Spleen (tissue), 11 donors: ENCODE data around the gene MICU1. TPM values are rescaled to one million over a fixed set of nuclear protein-coding genes. Genes with fewer than 3 reads are reported as not detected.
"Not testable (repeated sequence)": the region's sequence is repeated elsewhere in the genome, so short reads cannot be mapped to it uniquely, and the experiment has no call there.

Experiments used
- DNase-seq: peaks from one replicate; pipeline ENCODE4 v3.0.0-alpha.2; 2020
- H3K27ac ChIP-seq, 8 donors: fragments of 200-600 bp; sonication (generic) in 7 of 8; 1 replicate in 4 of 8; 2 replicates in 4 of 8; pipeline versions ENCODE4 v1.5.0 to v1.8.0; 2016 to 2021; ENCODE audit warnings: inconsistent platforms in 4 of 8, mild to moderate bottlenecking in 4 of 8, moderate library complexity in 1 of 8
- H3K27me3 ChIP-seq, 7 donors: fragments of 200-600 bp; sonication (generic) in 6 of 7; replicated peaks in 1 of 7; 1 replicate in 4 of 7; 2 replicates in 3 of 7; pipeline versions ENCODE4 v1.5.0 to v1.8.0; 2016 to 2021; ENCODE audit warnings: inconsistent platforms in 3 of 7, mild to moderate bottlenecking in 1 of 7
- H3K36me3 ChIP-seq, 6 donors: fragments of 200-600 bp; sonication (generic) in 5 of 6; 1 replicate in 4 of 6; 2 replicates in 2 of 6; pipeline versions ENCODE4 v1.5.0 to v1.8.0; 2016 to 2021; ENCODE audit warnings: inconsistent platforms in 2 of 6
- H3K4me1 ChIP-seq, 6 donors: fragments of 200-600 bp; sonication (generic) in 5 of 6; 1 replicate in 3 of 6; 2 replicates in 3 of 6; pipeline versions ENCODE4 v1.5.0 to v1.8.0; 2016 to 2021; ENCODE audit warnings: inconsistent platforms in 3 of 6
- H3K4me3 ChIP-seq, 8 donors: fragments of 200-600 bp; sonication (generic) in 7 of 8; 1 replicate in 4 of 8; 2 replicates in 4 of 8; pipeline versions ENCODE4 v1.5.0 to v1.8.0; 2016 to 2021; ENCODE audit warnings: inconsistent platforms in 4 of 8, mild to moderate bottlenecking in 4 of 8, moderate library complexity in 2 of 8
- H3K9me3 ChIP-seq, 8 donors: fragments of 200-600 bp; sonication (generic) in 7 of 8; 1 replicate in 4 of 8; 2 replicates in 4 of 8; pipeline versions ENCODE4 v1.5.0 to v1.8.0; 2016 to 2021; ENCODE audit warnings: inconsistent platforms in 4 of 8
- CTCF ChIP-seq, 11 experiments: fragments of 200-600 bp in 7 of 11; fragments of 450-650 bp in 4 of 11; sonication (generic) in 4 of 11; IDR thresholded peaks in 8 of 11; conservative IDR thresholded peaks in 3 of 11; 1 replicate in 7 of 11; 2 replicates in 4 of 11; pipeline versions ENCODE4 v1.4.0 to v1.8.0; 2016 to 2021; ENCODE audit warnings: antibody characterized with exemption in 11 of 11, inconsistent platforms in 4 of 11, mild to moderate bottlenecking in 1 of 11
- POLR2A ChIP-seq, 3 donors: fragments of 450-650 bp; IDR thresholded peaks; one replicate each; pipeline ENCODE4 v1.5.1; 2017; ENCODE audit warnings: antibody characterized with exemption in 3 of 3, mild to moderate bottlenecking in 1 of 3
- POLR2AphosphoS5 ChIP-seq, 3 donors: sonication (generic); formaldehyde crosslinking; IDR thresholded peaks; one replicate each; pipeline ENCODE4 v1.5.1; 2017; ENCODE audit warnings: antibody characterized with exemption in 3 of 3
- WGBS, 5 donors: extraction: QIAGEN DNeasy Blood & Tissue Kit in 3 of 5; methylation state at CpG; one replicate each; pipeline versions ENCODE4 v1.1.5 to v1.1.7; 2013 to 2018; 5-methylcytosine and 5-hydroxymethylcytosine counted together
- intact Hi-C: fragments of 100-400 bp; cut with DNase I; formaldehyde crosslinking; loops from one replicate; pipeline ENCODE4 v1.15.0; 2023; ENCODE audit warnings: low total_unique reads
- polyA plus RNA-seq, 3 donors: library from polyadenylated mRNA; stranded (reverse); fragments of 200-250 nt; gene quantifications; one replicate each; pipeline ENCODE4 v1.2.1, GENCODE V29; 2013
- total RNA-seq, 7 donors: library from RNA; depleted of rRNA in 3 of 7; stranded (reverse); fragments of >200 nt in 3 of 7; fragmentation: NEBNext Ultra II Directional in 4 of 7; extraction: Animal tissue kit (Norgen Biotek cat#: 25700) in 4 of 7; gene quantifications; one replicate each; pipeline versions ENCODE4 v1.1.0 to v1.2.1, GENCODE V29; 2016 to 2021
- donor health status: healthy with polysubstance abuse.
- donor health status: DM: no; HTN: no; CAD: no; lungs with moderate emphysema.
- donor health status: DM: no; HTN: no; CAD: no.
- donor health status: Bipolar disorder and iron deficiency.
- donor health status: healthy.
- donor health status: DM: no; HTN: no; CAD: no.
- donor health status: DM: yes; HTN: yes; CAD: no.

Gene MICU1
- total and polyA plus RNA-seq, 10 donors, result 16.4 to 58.4 (median 46.5) TPM

- intact Hi-C loops, result no loop called here
- Histone ChIP-seq H3K27ac (no peak overlapping the region), H3K4me1 (peaks cover 0 to 6% (median under 1%) of the 10 kb centered on the region in 6 donors), H3K9me3 (peaks cover 3 to 28% (median 23%) of the 10 kb centered on the region in 8 donors), H3K27me3 (no peaks in the 10 kb centered on the region), H3K4me3 (no peak overlapping the region), H3K36me3 (peaks cover 0 to 94% (median 35%) of the 10 kb centered on the region in 6 donors)
- WGBS, 5 donors, result 85 to 94% (median 86%) methylated on average over 1 of the region's 1 CpG
- TF ChIP-seq POLR2AphosphoS5 (IDR thresholded peaks at IDR 0.05), result no peak
- TF ChIP-seq CTCF (IDR thresholded peaks at IDR 0.05 in 8 of 11, conservative IDR thresholded peaks at IDR 0.05 in 3 of 11), result no peak
- no peak for TF ChIP-seq POLR2A (IDR thresholded peaks at IDR 0.05)
- DNase-seq, result no peak
Measured at GRCh38 chr10:72545546-72545945, 80.3 kb downstream of the MICU1 start.

- intact Hi-C loops, H3K27ac ChIP-seq, DNase-seq, H3K27me3 ChIP-seq, H3K4me3 ChIP-seq: not testable (repeated sequence)
- Histone ChIP-seq H3K9me3 (peaks cover 3 to 29% (median 23%) of the 10 kb centered on the region in 8 donors), H3K36me3 (peaks cover 0 to 81% (median 23%) of the 10 kb centered on the region in 6 donors), H3K4me1 (peaks cover 0 to 23% (median 7%) of the 10 kb centered on the region in 6 donors)
- WGBS, 5 donors, result 91 to 97% (median 93%) methylated on average over 6 of the region's 6 CpGs
Measured at GRCh38 chr10:72543855-72544254, 82.0 kb downstream of the MICU1 start.

- peaks cover 0 to 67% (median 16%) of the 10 kb centered on the region in 6 donors for H3K36me3 ChIP-seq
- H3K27me3 ChIP-seq, result no peaks in the 10 kb centered on the region
- H3K9me3 ChIP-seq, result peaks cover 3 to 29% (median 23%) of the 10 kb centered on the region in 8 donors
- DNase-seq, result no peak
- 94 to 97% (median 96%) methylated on average over 4 to 8 of the region's 8 CpGs for WGBS, 5 donors
- peaks cover 0 to 37% (median 13%) of the 10 kb centered on the region in 6 donors for H3K4me1 ChIP-seq
- intact Hi-C loops, result no loop called here
- TF ChIP-seq CTCF (IDR thresholded peaks at IDR 0.05 in 8 of 11, conservative IDR thresholded peaks at IDR 0.05 in 3 of 11) (no peak), POLR2A (IDR thresholded peaks at IDR 0.05) (no peak), POLR2AphosphoS5 (IDR thresholded peaks at IDR 0.05) (no peak)
- no peak overlapping the region for H3K4me3 ChIP-seq
- H3K27ac ChIP-seq, result no peak overlapping the region
Measured at GRCh38 chr10:72542396-72542815, 83.5 kb downstream of the MICU1 start.

- no peak for DNase-seq
- H3K9me3 ChIP-seq, result peaks cover 3 to 29% (median 23%) of the 10 kb centered on the region in 8 donors
- H3K27ac ChIP-seq, result no peak overlapping the region
- intact Hi-C loops, result no loop called here
- H3K4me3 ChIP-seq, result no peak overlapping the region
- TF ChIP-seq POLR2A (IDR thresholded peaks at IDR 0.05), result no peak
- no peak for TF ChIP-seq POLR2AphosphoS5 (IDR thresholded peaks at IDR 0.05)
- no peak for TF ChIP-seq CTCF (IDR thresholded peaks at IDR 0.05 in 8 of 11, conservative IDR thresholded peaks at IDR 0.05 in 3 of 11)
- H3K27me3 ChIP-seq, result no peaks in the 10 kb centered on the region
- peaks cover 0 to 59% (median 16%) of the 10 kb centered on the region in 6 donors for H3K36me3 ChIP-seq
- peaks cover 0 to 48% (median 13%) of the 10 kb centered on the region in 6 donors for H3K4me1 ChIP-seq
Measured at GRCh38 chr10:72541337-72541736, 84.5 kb downstream of the MICU1 start.
